NCI-H2227 (cell line): Measurements from ENCODE around the gene POU2F2.

Source experiments
- DNase-seq: peaks from one replicate; lab custom pipeline; 2025; ENCODE audit not compliant: unreplicated experiment; lab: John Stamatoyannopoulos, UW

Gene POU2F2

GRCh38 chr19:42132030-42132628 is at the start of gene POU2F2:
TSS of gene POU2F2 (minus strand) at chr19:42132446. CDS start at chr19:42132411, 35 bp downstream.
- peak; percentile 69 for DNase-seq

GRCh38 chr19:42178791-42179674 is 46.8 kb upstream of the POU2F2 start:
- DNase-seq = peak; percentile 87

DNA sequence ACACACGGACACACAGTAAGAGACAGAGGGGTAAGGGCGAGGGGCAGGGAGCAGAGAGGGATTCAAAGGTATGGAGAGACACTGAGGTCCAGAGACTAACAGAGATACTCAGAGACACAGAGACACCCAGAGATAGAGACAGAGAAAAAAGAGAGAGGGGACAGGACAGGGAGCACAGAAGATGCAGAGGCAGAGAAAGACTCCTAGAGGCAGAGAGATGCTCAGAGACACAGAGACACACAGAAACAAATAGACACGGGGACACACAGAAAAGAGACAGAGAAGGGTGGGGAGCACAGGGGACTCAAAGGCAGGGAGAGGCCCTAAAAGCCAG is 45.4 kb upstream of the POU2F2 start:
- DNase-seq = no peak

DNA sequence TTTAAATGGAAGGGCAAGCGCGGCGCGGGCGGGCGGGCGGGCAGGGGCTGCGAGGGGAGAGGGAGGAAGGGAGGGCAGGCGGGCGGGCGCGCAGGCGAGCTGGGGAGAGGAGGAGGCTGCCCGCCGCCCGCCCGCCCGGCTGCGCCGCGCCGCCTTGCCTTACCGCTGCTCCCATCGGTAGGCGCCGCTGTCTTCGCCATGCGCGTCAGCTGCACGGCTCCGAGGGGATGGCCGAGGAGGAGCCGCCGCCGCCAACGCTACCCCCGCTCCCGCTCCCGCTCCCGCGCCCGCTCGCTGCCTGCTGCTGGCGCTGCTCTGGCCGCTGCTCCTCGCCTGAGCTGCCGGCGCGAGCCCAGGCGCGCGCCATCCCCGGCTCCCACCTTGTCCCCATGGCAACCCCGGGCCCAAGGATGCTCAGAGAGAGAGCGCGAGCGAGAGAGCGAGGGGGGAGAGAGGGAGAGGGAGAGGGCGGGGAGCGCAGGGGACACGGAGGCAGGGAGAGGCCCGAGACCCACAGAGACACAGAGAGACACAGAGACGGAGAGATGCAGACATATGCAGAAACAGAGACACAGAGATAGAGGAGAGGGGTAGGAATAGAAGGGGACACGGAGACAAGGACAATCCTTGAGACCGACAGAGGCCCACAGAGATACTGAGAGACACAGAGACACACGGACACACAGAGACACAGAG is 44.9 kb upstream of the POU2F2 start:
- DNase-seq = peak; percentile 100

GRCh38 chr19:42176649-42176989 is 44.4 kb upstream of the POU2F2 start:
- DNase-seq = no peak

DNA sequence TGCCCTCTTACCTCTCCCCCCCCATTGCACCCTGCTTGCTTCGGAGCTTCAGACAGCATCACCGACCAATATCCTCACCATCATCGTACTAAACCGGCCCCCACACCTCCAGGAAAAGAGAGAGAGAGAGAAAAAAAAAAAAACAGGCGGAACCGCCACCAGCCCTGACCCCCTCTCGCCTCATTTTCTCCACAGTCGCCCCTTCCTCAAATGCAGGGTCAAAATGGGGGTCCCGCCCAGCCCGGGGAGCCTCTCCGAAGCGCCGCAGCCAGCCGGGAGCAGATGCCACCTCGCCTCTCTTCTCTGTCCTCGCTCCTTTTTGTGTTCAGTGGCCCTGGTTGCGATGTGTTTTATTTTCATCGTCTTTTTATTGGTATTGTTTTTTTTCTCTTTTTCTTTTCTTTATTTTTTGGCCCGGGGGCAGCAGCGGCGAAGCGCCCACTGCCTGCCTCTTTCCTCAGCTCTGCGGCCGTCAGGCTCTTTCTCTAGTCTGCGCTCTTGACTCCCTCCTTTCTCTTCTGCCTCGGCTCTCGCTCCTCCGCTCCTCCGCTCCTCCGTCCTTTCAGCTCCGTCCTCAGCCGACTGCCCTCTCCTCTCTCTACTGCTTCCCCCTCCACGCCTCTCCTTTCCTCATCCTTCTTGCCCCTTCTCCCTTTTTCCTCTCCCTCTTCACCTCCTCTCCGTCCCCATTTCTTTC is 43.9 kb upstream of the POU2F2 start:
- peak; percentile 67 for DNase-seq

GRCh38 chr19:42174958-42175734 is 42.9 kb upstream of the POU2F2 start:
- DNase-seq = peak; percentile 87

- DNase-seq = no peak
These were observed 41.9 kb upstream of the POU2F2 start for GRCh38 chr19:42174188-42174587.

DNA sequence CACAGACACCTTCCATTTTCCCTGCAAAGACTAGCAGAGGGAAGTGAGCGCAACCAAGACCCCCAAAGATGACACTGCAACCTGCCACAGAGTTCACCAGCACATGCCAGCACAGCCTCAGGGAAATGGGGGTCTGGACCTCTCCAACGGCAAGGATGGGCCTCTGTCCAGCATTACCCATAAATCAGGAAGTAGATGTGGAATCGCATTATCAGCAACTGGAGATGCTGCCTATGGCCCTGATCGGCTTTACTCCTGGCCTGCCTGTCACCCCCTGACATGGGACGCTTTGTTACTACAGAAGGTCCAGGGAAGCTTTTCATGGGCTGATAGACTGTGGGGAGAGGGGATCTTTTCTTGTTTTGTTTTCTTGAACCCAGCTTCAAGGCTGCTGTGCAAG is 41.4 kb upstream of the POU2F2 start:
- DNase-seq = no peak

- no peak for DNase-seq
These were observed 40.0 kb upstream of the POU2F2 start for GRCh38 chr19:42172261-42172660.

GRCh38 chr19:42170715-42171114 is 38.5 kb upstream of the POU2F2 start:
- no peak for DNase-seq

- peak; percentile 79 for DNase-seq
These were observed 37.5 kb upstream of the POU2F2 start for GRCh38 chr19:42169486-42170413.

DNA sequence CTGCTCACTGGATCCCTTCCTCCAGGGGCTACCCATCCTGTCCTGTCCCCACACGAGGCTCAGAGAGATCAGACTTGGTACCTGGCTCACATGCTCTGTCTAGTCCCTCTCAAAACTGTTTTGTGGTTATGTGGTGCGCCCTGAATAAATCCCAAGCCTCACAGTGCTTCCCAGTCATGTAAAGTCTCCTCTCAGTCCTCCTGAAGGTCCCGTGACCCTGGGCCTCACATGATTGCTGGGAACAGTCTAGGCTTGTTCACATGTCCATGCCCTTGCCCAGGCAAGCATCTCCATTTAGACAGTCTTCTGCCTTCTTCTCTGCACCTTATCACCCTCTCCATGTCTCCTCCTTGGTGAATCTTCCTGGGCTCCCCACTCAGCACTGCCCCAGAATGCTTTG is 36.0 kb upstream of the POU2F2 start:
- no peak for DNase-seq

- no peak for DNase-seq
These were observed 34.1 kb upstream of the POU2F2 start for GRCh38 chr19:42166316-42166715.

GRCh38 chr19:42165146-42165545 is 32.9 kb upstream of the POU2F2 start:
- DNase-seq = peak; percentile 71

DNA sequence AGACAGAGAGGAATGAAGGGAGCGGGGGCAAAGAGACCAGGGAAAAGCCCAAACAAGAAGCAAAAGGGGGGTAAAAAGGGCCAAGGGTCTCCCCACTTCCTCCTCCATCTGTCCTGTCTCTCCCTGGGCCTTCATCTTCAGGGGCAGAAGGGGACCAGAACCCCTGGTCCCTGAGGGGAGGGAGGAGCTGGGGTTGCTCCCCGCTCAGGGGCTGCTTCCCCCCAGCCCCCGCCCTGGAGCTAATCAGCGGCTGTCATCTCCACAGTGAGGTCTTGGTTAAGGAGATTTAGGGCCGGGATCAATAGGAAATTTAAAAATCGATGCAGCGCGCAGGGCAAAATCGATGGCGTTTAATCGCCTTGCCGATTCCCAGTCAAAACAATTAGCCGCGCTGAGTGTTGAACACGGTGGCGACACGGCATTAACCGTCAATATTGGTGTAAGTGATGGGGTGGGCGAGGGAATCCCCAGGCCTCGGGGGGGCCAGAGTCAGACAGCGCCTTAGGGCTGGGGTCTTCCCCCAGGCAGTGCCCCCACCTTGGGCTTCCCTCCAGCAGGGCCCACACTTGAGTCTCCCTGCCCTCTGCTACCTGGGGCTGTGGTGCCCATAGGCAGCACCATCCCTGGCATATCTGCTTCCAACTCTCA is 29.5 kb upstream of the POU2F2 start:
- no peak for DNase-seq

GRCh38 chr19:42159942-42160341 is 27.7 kb upstream of the POU2F2 start:
- no peak for DNase-seq

DNA sequence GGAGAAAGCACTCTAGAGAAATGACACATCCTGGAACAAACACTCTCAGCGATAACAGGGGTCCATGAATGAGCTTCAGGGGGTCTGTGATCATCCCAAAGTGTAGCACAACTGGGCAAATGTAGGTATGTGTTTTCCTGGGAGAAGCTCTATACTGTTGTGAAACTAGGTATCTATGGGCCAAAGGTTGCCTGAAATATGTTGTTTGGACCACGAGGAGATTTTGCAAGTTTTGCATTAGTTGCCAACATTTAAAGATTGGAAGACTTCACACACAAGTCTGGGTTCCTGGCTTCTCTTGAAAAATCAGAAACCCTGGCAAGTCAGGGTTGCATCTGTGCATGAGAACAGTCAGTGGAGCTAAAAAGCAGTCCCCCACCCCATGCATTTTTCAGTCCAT is 26.7 kb upstream of the POU2F2 start:
- no peak for DNase-seq

DNA sequence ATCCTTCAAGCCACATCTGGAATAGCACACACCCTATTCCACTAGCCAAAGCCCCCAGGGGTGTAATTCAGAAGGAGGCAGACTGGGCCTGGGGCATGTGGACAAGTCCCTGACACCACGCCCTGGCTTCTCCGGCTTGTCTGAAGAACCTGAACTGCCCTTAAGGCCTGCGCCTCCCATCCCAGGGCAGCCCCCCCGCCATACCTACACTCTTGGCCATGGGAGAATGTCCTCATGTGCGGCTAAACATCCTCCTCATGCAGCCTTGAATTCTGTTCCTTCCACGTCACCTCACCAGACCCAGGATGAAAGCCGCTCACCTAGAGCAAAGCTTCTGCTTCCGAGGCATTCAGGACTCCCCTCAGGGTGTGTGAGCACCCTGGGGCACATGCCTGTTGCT is 24.3 kb upstream of the POU2F2 start:
- DNase-seq = no peak
